GM19023 (cell line): ENCODE measurements around the gene GSX1.

Experiments
- ATAC-seq: cut with Tn5 transposase; IDR thresholded peaks from one replicate; pipeline ENCODE4 v1.9.1; 2021; ENCODE audit warnings: mild to moderate bottlenecking, moderate library complexity; ENCODE audit not compliant: unreplicated experiment

GSX1 gene

GRCh38 chr13:27826379-27827353 is 34.4 kb downstream of the GSX1 start:
- peak; percentile 69 for ATAC-seq

- ATAC-seq = no peak
Measured at GRCh38 chr13:27827646-27828045, 35.4 kb downstream of the GSX1 start.

GRCh38 chr13:27830010-27830409 is 37.7 kb downstream of the GSX1 start:
- ATAC-seq = peak; percentile 65

- ATAC-seq = no peak
Measured at GRCh38 chr13:27833206-27833605, 40.9 kb downstream of the GSX1 start.

GRCh38 chr13:27834095-27834494 is 41.8 kb downstream of the GSX1 start:
- no peak for ATAC-seq

GRCh38 chr13:27835799-27836198 is 43.5 kb downstream of the GSX1 start:
- ATAC-seq = no peak

- no peak for ATAC-seq
Measured at GRCh38 chr13:27839809-27840467, 47.7 kb downstream of the GSX1 start.

GRCh38 chr13:27842571-27842970 is 50.3 kb downstream of the GSX1 start:
- ATAC-seq = no peak
